HepG2 (cell line): ENCODE data around the gene P4HB. TPM values are rescaled to one million over a fixed set of nuclear protein-coding genes. Genes with fewer than 3 reads are reported as not detected.
A peak's percentile ranks its signal among the peaks of the same experiment; 100 is the strongest.

Experiments
- BCLAF1 ChIP-seq: fragments of 450-650 bp; IDR thresholded peaks from 2 replicates; pipeline ENCODE4 v1.6.1; 2017; ENCODE audit warnings: mild to moderate bottlenecking
- HDAC1 ChIP-seq: sonication (generic); formaldehyde crosslinking; IDR thresholded peaks from 2 replicates; pipeline ENCODE4 v1.5.1; 2020; ENCODE audit warnings: mild to moderate bottlenecking, missing genetic modification reagents
- KDM1A ChIP-seq: IDR thresholded peaks from 2 replicates; pipeline ENCODE4 v1.6.1; 2016; ENCODE audit warnings: missing compliant biosample characterization
- KLF15 ChIP-seq: sonication (generic); formaldehyde crosslinking; IDR thresholded peaks from 2 replicates; pipeline ENCODE4 v1.8.1; 2023; ENCODE audit warnings: borderline replicate concordance, mild to moderate bottlenecking, inconsistent platforms, missing genetic modification reagents, mixed read lengths
- KLF6 ChIP-seq: IDR thresholded peaks from 2 replicates; pipeline ENCODE4 v1.8.0; 2016; ENCODE audit warnings: missing biosample characterization, missing genetic modification reagents
- MED1 ChIP-seq: sonication (generic); formaldehyde crosslinking; IDR thresholded peaks from 2 replicates; pipeline ENCODE4 v1.4.0; 2020; ENCODE audit warnings: missing genetic modification reagents
- MTA1 ChIP-seq: sonication (generic); formaldehyde crosslinking; IDR thresholded peaks from 2 replicates; pipeline ENCODE4 v1.4.0; 2020; ENCODE audit warnings: missing genetic modification reagents, mild to moderate bottlenecking, borderline replicate concordance
- TBP ChIP-seq: sonication (generic); formaldehyde crosslinking; IDR thresholded peaks from 2 replicates; pipeline ENCODE4 v1.5.0; 2020; ENCODE audit warnings: missing genetic modification reagents
- THAP7 ChIP-seq: sonication (generic); formaldehyde crosslinking; IDR thresholded peaks from 2 replicates; pipeline ENCODE4 v1.8.1; 2023; ENCODE audit warnings: mild to moderate bottlenecking, missing genetic modification reagents
- THAP8 ChIP-seq: sonication (generic); formaldehyde crosslinking; IDR thresholded peaks from 2 replicates; pipeline ENCODE4 v1.5.1; 2020; ENCODE audit warnings: missing genetic modification reagents, mild to moderate bottlenecking, borderline replicate concordance
- ZBTB21 ChIP-seq: sonication (generic); formaldehyde crosslinking; IDR thresholded peaks from 2 replicates; pipeline ENCODE4 v1.4.0; 2020; ENCODE audit warnings: missing genetic modification reagents
- ZMYM2 ChIP-seq: sonication (generic); formaldehyde crosslinking; IDR thresholded peaks from 2 replicates; pipeline ENCODE4 v1.8.0; 2022; ENCODE audit warnings: mild to moderate bottlenecking, missing genetic modification reagents
- ZNF143 ChIP-seq: sonication (generic); formaldehyde crosslinking; IDR thresholded peaks from 2 replicates; pipeline ENCODE4 v1.4.0; 2020; ENCODE audit warnings: missing genetic modification reagents
- ZNF225 ChIP-seq: sonication (generic); formaldehyde crosslinking; IDR thresholded peaks from 2 replicates; pipeline ENCODE4 v1.4.0; 2020; ENCODE audit warnings: mild to moderate bottlenecking, missing genetic modification reagents
- ZNF253 ChIP-seq: sonication (generic); formaldehyde crosslinking; IDR thresholded peaks from 2 replicates; pipeline ENCODE4 v1.8.0; 2022; ENCODE audit warnings: mild to moderate bottlenecking, missing genetic modification reagents, borderline replicate concordance
- ZNF367 ChIP-seq: sonication (generic); formaldehyde crosslinking; IDR thresholded peaks from 2 replicates; pipeline ENCODE4 v1.4.0; 2020; ENCODE audit warnings: missing genetic modification reagents, borderline replicate concordance
- ZNF563 ChIP-seq: sonication (generic); formaldehyde crosslinking; IDR thresholded peaks from 2 replicates; pipeline ENCODE4 v1.8.0; 2022; ENCODE audit warnings: mild to moderate bottlenecking, moderate library complexity, missing genetic modification reagents
- ZNF737 ChIP-seq: sonication (generic); formaldehyde crosslinking; IDR thresholded peaks from 2 replicates; pipeline ENCODE4 v1.5.0; 2020; ENCODE audit warnings: missing genetic modification reagents, mild to moderate bottlenecking, borderline replicate concordance
- ZNF773 ChIP-seq: sonication (generic); formaldehyde crosslinking; IDR thresholded peaks from 2 replicates; pipeline ENCODE4 v1.4.0; 2020; ENCODE audit warnings: missing genetic modification reagents, borderline replicate concordance
- ZSCAN25 ChIP-seq: sonication (generic); formaldehyde crosslinking; IDR thresholded peaks from 2 replicates; pipeline ENCODE4 v1.8.0; 2022; ENCODE audit warnings: mild to moderate bottlenecking, missing genetic modification reagents
- polyA plus RNA-seq, 8 experiments: library from polyadenylated mRNA; depleted of rRNA in 3 of 8; stranded (reverse) in 7 of 8; unstranded in 1 of 8; fragments of >200 nt; fragmentation: Illumina TruSeq in 4 of 8; extraction: Trizol in 4 of 8; gene quantifications; 2 replicates each; pipeline versions ENCODE4 v1.2.1 to v1.2.3, GENCODE V29; 2011 to 2016; ENCODE audit warnings: low read depth in 4 of 8, missing spikeins in 1 of 8, mixed read lengths in 1 of 8; ENCODE audit not compliant: insufficient read depth in 1 of 8
- total RNA-seq, 5 experiments: library from RNA; depleted of rRNA; stranded (reverse); fragments of >200 nt; fragmentation: Illumina TruSeq; extraction: Trizol; gene quantifications; 2 replicates each; pipeline ENCODE4 v1.2.3, GENCODE V29; 2016; ENCODE audit warnings: low read depth in 1 of 5
- TF ChIP-seq, protein P1 (sequence below): sonication (generic); formaldehyde crosslinking; IDR thresholded peaks from 2 replicates; pipeline ENCODE4 v1.4.0; 2020; ENCODE audit warnings: missing genetic modification reagents
- TF ChIP-seq, protein P2 (sequence below): sonication (generic); formaldehyde crosslinking; IDR thresholded peaks from 2 replicates; pipeline ENCODE4 v1.4.0; 2020; ENCODE audit warnings: missing genetic modification reagents

P4HB gene
- total and polyA plus RNA-seq, 2 of the 13 experiments (the other 11 are each of a cell fraction or from before 2014, with no cell fraction given), result 185 to 782 TPM

DNA sequence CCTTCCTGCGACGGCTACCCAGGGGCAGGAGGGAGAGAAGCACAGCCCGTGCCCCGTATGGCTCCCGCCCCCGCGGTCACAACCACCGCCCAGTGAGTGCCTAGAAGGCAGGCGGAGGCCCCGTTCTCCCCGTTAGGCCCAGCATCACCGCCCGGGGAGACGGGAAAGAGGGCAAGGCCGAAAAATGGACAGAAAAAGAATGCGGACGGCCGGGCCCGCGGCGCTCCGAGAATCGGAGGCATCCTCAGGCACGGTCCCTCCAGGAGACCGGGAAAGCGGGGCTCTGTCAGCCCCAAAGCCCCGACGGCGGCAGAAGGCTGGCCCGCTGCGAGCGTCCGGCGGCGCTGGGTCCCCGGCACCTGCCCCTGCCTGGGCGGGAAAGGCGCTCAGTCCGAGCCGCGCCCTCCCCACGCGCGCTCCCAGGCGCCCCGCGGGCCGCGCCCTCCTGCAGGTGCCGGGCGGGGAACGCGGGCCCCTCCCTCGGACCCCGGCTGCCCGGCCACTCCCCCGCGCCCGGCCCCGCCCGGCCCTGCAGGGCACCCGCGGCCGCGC lies 27.7 kb downstream of the P4HB start (continued):
- TF ChIP-seq ZNF253 (CRISPR knock-in tag) (no peak), THAP8 (CRISPR knock-in tag) (no peak), KDM1A (CRISPR knock-in tag) (no peak), MTA1 (no peak; the same call in 1 of the 2 replicates), ZNF737 (CRISPR knock-in tag) (no peak), BCLAF1 (no peak), KLF6 (CRISPR knock-in tag) (0 out of 2 replicates have a peak, but pooled peaks have one; percentile 37), ZNF225 (CRISPR knock-in tag) (peak; percentile 85; the same call in 1 of the 2 replicates), MED1 (CRISPR knock-in tag) (0 out of 2 replicates have a peak, but pooled peaks have one; percentile 17), ZNF143 (CRISPR knock-in tag) (no peak), ZMYM2 (no peak), TBP (CRISPR knock-in tag) (0 out of 2 replicates have a peak, but pooled peaks have one; percentile 26), THAP7 (no peak), KLF15 (CRISPR knock-in tag) (no peak), HDAC1 (no peak; the same call in 1 of the 2 replicates), ZNF367 (CRISPR knock-in tag) (peak; percentile 63; the same call in 1 of the 2 replicates), ZNF773 (peak; percentile 55; the same call in 1 of the 2 replicates), ZBTB21 (0 out of 2 replicates have a peak, but pooled peaks have one; percentile 4), ZSCAN25 (CRISPR knock-in tag) (peak; percentile 7; the same call in 1 of the 2 replicates), ZNF563 (CRISPR knock-in tag) (no peak)
- TF ChIP-seq, protein P1, sequence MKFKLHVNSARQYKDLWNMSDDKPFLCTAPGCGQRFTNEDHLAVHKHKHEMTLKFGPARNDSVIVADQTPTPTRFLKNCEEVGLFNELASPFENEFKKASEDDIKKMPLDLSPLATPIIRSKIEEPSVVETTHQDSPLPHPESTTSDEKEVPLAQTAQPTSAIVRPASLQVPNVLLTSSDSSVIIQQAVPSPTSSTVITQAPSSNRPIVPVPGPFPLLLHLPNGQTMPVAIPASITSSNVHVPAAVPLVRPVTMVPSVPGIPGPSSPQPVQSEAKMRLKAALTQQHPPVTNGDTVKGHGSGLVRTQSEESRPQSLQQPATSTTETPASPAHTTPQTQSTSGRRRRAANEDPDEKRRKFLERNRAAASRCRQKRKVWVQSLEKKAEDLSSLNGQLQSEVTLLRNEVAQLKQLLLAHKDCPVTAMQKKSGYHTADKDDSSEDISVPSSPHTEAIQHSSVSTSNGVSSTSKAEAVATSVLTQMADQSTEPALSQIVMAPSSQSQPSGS (CRISPR knock-in tag), result no peak
- TF ChIP-seq, protein P2, sequence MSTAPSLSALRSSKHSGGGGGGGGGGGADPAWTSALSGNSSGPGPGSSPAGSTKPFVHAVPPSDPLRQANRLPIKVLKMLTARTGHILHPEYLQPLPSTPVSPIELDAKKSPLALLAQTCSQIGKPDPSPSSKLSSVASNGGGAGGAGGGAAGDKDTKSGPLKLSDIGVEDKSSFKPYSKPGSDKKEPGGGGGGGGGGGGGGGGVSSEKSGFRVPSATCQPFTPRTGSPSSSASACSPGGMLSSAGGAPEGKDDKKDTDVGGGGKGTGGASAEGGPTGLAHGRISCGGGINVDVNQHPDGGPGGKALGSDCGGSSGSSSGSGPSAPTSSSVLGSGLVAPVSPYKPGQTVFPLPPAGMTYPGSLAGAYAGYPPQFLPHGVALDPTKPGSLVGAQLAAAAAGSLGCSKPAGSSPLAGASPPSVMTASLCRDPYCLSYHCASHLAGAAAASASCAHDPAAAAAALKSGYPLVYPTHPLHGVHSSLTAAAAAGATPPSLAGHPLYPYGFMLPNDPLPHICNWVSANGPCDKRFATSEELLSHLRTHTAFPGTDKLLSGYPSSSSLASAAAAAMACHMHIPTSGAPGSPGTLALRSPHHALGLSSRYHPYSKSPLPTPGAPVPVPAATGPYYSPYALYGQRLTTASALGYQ (CRISPR knock-in tag), result 0 out of 2 replicates have a peak, but pooled peaks have one; percentile 26
